ENCODE measurements around the gene ERMARD. TPM values are rescaled to one million over a fixed set of nuclear protein-coding genes. Genes with fewer than 3 reads are reported as not detected.
A peak's percentile ranks its signal among the peaks of the same experiment; 100 is the strongest.

The ERMARD gene
- total RNA-seq, 2 donors from 2014 or later: 19.6 to 22.1 TPM

GRCh38 chr6:169794317-169795055 is 43.1 kb downstream of the ERMARD start:
- intact Hi-C loops (cut with DNase I): loop anchor here in 1 of 2 donors (5.0 kb wide), 1 partner anchor 263 kb away; no protein-coding TSS in a partner anchor
- DNase-seq (ENCODE audit: low spot score): no peak

DNA sequence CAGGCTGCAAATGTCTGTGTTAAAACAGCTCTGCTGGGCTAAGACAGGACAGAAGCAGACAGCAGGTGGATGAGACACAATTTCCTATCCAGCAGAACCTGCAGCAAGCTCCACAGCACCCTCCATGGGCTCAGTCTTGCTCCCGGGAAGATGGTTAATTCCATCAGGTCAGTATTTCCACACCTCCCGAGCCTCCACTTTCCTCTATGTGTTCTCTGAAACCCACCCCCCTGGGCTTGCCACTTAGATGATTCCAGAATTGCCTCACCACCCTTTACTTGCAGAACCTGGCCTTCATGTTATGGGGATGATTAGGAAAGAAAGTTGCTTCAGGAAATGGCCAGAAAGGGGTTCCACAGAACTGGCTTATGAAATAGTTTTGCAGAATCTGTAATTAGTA is 43.8 kb downstream of the ERMARD start:
- DNase-seq (ENCODE audit: low spot score): no peak
- intact Hi-C loops (cut with DNase I): loop anchor here in 1 of 2 donors (5.0 kb wide), 1 partner anchor 262 kb away; no protein-coding TSS in a partner anchor

DNA sequence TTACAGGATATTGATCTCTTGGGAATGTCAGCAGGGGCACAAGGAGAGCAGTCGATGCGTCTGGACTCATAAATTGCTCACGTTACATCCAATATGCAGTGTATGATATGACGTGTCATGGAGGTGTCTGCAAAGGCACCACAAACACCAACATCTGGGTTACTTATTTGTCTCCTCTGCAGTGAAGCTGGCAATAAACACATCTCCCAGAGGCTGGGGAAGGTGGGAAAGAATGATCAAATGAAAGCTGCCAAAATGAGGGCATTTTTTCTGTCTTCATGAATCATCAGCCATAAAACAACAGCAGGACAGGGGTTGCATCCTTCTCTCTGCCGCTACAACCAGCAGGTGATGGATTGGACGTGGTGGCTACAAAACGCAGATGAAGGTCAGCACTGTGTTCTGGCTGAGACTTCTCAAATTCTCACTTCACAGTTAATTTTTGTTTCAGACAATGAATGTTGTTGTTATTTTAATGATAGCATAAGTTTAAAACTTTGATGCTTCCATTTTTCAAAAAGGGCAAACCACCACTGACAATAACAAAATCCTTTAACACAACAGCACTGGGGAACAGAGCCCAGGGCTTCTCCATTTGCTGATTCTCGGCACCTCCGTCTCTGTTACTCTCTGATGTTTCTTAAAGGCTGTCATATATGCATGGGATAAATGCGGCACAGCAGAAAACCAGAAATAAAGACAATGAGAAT is 47.5 kb downstream of the ERMARD start:
- DNase-seq (ENCODE audit: low spot score): no peak
- intact Hi-C loops (cut with DNase I): loop anchor here in 1 of 2 donors (5.0 kb wide), 1 partner anchor 258 kb away; no protein-coding TSS in a partner anchor

GRCh38 chr6:169799474-169799926 is 48.1 kb downstream of the ERMARD start:
- DNase-seq (ENCODE audit: low spot score): no peak
- intact Hi-C loops (cut with DNase I): loop anchor here in 1 of 2 donors (5.0 kb wide), 1 partner anchor 258 kb away; no protein-coding TSS in a partner anchor

DNA sequence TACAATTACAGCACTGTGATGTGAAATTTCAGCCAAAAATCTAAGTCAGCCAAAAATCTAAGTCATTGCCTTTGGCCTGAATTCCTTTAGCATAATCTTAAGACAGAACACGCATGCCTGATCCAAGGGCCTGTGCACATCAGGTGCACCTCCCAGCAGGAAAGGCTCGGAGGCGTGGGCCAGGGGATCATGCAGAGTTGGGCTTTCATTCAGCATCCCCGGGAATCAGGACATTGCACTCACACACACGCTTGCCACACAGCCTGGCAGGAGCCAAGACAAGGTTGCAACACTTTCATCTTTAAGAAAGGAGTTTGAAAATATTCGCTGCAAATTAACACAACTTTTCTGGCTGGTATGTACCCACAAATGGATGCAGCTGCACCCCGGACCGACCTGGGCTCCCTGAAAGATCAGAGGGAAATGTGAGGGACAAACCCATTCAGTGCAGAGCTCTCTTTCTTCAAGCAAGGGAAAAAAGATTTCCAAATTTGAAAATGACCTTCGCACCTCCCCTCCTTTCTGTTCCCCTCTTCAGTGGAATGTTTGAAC is 48.8 kb downstream of the ERMARD start:
- intact Hi-C loops (cut with DNase I): no loop called here
- DNase-seq (ENCODE audit: low spot score): no peak

GRCh38 chr6:169800668-169801395 is 49.4 kb downstream of the ERMARD start:
- DNase-seq (ENCODE audit: low spot score): no peak
- intact Hi-C loops (cut with DNase I): no loop called here

- intact Hi-C loops (cut with DNase I): no loop called here
- no peak for DNase-seq (ENCODE audit: low spot score)
These were observed 50.2 kb downstream of the ERMARD start for GRCh38 chr6:169801396-169802160.

DNA sequence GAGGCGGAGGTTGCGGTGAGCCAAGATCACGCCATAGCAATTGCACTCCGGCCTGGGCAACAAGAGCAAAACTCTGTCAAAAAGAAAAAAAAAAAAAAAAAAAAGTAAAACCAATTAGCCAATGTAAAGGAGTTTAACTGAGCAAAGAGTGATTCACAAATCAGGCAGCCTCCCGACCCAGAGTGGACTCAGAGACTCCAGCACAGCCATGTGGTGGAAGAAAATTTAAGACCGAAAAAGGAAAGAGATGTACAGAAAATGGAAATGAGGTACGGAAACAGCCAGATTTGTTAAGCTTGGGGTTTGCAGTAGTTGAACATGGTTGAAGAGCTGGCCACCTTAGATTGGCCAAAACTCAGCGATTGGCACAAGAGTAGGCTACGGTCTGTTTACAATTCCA is 51.4 kb downstream of the ERMARD start:
- peak; percentile 6 for DNase-seq (ENCODE audit: low spot score)
- intact Hi-C loops (cut with DNase I): no loop called here

DNA sequence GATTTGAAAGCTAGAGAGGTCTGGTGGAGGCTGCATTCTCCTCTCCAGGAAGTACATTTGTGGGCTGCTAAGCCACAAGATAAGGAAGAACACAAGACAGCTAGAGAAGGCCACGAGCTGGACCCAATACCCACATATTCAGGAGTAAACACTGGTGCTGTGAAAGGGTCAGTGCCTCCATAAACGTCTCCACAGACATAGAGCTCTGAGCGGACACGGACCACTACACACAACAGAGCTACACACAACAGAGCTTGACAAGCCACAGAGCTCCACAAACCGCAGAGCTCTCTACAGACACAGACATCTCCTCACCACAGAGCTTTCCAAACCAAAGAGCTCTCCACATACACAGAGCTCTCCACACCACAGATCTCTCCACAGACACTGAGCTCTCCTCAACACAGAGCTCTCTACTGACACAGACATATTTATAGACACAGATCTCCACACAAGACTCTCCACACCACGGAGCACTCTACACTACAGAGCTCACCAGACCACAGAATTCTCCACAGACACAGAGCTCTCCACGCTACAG is 51.9 kb downstream of the ERMARD start:
- peak; percentile 46 for DNase-seq (ENCODE audit: low spot score)
- intact Hi-C loops (cut with DNase I): no loop called here

DNA sequence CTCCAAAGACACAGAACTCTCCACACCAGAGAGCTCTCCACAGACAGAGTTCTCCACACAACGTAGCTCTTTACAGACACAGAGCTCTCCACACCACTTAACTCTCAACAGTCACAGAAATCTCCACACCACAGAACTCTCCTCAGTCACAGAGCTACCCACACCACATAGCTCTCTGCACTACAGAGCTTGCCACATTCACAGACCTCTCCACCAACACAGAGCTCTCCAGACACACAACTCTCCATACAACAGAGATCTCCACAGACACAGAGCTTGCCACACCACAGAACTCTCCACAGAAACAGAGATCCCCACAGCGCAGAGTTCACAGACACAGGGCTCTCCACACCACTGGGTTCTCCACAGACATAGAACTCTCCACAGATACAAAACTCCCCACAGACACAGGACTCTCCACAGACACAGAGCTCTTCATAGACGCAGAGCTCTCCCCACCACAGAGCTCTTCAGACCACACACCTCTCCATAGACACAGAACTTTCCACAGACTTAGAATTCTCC is 52.5 kb downstream of the ERMARD start:
- intact Hi-C loops (cut with DNase I): no loop called here

GRCh38 chr6:169804427-169804826 is 53.0 kb downstream of the ERMARD start:
- intact Hi-C loops (cut with DNase I): no loop called here
- DNase-seq (ENCODE audit: low spot score): peak; percentile 1

More for the DNA sequence above, 52.5 kb downstream of the ERMARD start:
- no peak for DNase-seq (ENCODE audit: low spot score)

GRCh38 chr6:169805242-169805838 is 53.9 kb downstream of the ERMARD start:
- intact Hi-C loops (cut with DNase I): no loop called here
- peak; percentile 20 for DNase-seq (ENCODE audit: low spot score)

DNA sequence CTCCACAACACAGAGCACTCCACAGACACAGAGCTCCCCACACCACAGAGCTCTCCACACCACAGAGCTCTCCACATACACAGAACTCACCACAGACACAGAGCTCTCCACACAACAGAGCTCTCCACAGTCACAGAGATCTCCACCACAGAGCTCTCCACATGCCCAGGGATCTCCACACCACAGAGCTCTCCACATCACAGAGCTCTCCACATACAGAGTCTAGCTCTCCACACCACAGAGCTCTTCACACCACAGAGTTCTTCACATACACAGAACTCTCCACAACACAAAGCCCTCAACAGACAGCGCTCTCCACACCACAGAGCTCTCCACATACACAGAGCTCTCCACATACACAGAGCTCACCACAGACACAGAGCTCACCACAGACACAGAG is 55.3 kb downstream of the ERMARD start:
- intact Hi-C loops (cut with DNase I): no loop called here
- peak; percentile 25 for DNase-seq (ENCODE audit: low spot score)

DNA sequence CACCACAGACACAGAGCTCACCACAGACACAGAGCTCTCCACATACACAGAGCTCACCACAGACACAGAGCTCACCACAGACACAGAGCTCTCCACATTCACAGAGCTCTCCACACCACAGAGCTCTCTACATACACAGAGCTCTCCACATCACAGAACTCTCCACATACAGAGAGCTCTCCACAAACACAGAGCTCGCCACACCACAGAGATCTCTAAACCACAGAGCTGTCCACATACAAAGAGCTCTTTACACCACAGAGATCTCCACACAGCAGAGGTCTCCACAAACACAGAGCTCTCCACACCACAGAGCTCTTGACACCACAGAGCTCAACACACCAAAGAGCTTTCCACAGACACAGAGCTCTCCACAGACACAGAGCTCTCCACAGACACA is 55.8 kb downstream of the ERMARD start:
- peak; percentile 26 for DNase-seq (ENCODE audit: low spot score)
- intact Hi-C loops (cut with DNase I): no loop called here

DNA sequence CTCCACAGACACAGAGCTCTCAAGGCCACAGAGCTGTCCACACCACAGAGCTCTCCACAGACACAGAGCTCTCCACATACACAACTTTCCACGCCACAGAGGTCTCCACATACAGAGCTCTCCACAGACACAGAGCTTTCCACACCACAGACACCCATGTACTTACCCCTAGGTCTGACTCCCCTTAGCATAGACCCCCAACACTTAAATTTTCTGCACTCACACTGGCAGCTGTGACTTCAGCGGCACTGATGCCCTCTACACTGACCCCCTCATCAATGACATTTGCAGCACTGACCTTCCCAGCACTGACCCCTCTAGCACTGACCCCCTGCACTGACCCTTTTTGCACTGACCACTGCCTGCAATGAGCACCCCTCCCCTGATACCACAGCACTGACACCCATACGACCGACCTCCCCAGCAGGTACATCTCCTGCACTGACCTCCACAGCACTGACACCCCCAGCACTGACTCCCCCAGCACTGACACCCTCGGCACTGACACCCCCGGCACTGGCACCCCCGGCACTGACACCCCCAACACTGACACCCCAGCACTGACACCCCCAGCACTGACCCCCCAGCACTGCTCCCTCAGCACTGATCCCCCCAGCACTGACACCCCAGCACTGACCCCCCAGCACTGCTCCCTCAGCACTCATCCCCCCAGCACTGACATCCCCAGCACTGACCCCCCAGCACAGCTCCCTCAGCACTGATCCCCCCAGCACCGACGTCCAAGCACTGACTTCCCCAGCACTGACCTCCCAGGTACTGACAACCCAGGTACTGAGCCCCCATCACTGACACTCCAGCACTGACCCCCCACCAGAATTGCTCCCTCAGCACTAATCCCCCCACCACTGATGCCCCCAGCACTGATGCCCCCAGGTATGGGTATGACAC is 56.5 kb downstream of the ERMARD start:
- peak; percentile 40 for DNase-seq (ENCODE audit: low spot score)
- intact Hi-C loops (cut with DNase I): no loop called here

- intact Hi-C loops (cut with DNase I): no loop called here
- DNase-seq (ENCODE audit: low spot score): no peak
These were observed 57.2 kb downstream of the ERMARD start for GRCh38 chr6:169808608-169808967.

- intact Hi-C loops (cut with DNase I): no loop called here
- DNase-seq (ENCODE audit: low spot score): peak; percentile 23
These were observed 58.0 kb downstream of the ERMARD start for GRCh38 chr6:169809386-169809785.

All from posterior vena cava (tissue), 2 donors.